Glutamatergic neuron (in vitro differentiated cells): ENCODE measurements around the gene LRRC10B. TPM values are rescaled to one million over a fixed set of nuclear protein-coding genes. Genes with fewer than 3 reads are reported as not detected.

Source experiments
- DNase-seq: peaks from one replicate; pipeline ENCODE4 v3.0.0; 2022
- H3K27ac Mint-ChIP-seq: one replicate; pipeline ENCODE4 v1.8.0; 2020; ENCODE audit warnings: mild to moderate bottlenecking, mixed read lengths, inconsistent platforms; ENCODE audit not compliant: unreplicated experiment
- H3K27me3 Mint-ChIP-seq: one replicate; pipeline ENCODE4 v1.8.0; 2020; ENCODE audit warnings: mild to moderate bottlenecking, moderate library complexity, mixed read lengths, inconsistent platforms; ENCODE audit not compliant: unreplicated experiment
- H3K36me3 Mint-ChIP-seq: one replicate; pipeline ENCODE4 v1.8.0; 2020; ENCODE audit warnings: mild to moderate bottlenecking, mixed read lengths, inconsistent platforms; ENCODE audit not compliant: unreplicated experiment
- H3K4me1 Mint-ChIP-seq: one replicate; pipeline ENCODE4 v1.8.0; 2020; ENCODE audit warnings: mild to moderate bottlenecking, low read depth, mixed read lengths, inconsistent platforms; ENCODE audit not compliant: unreplicated experiment
- H3K4me3 Mint-ChIP-seq: one replicate; pipeline ENCODE4 v1.8.0; 2020; ENCODE audit warnings: mild to moderate bottlenecking, mixed read lengths, inconsistent platforms; ENCODE audit not compliant: unreplicated experiment
- H3K9me3 Mint-ChIP-seq: one replicate; pipeline ENCODE4 v1.8.0; 2020; ENCODE audit warnings: mild to moderate bottlenecking, moderate library complexity, mixed read lengths, inconsistent platforms; ENCODE audit not compliant: unreplicated experiment
- CTCF ChIP-seq: fragments of 200-600 bp; sonication (generic); IDR thresholded peaks from one replicate; pipeline ENCODE4 v1.5.0; 2021; ENCODE audit not compliant: partially characterized antibody, unreplicated experiment
- total RNA-seq: library from RNA; stranded (reverse); fragmentation: NEBNext Ultra II Directional; extraction: Animal tissue kit (Norgen Biotek cat#: 25700); gene quantifications from one replicate; pipeline ENCODE4 v1.2.1, GENCODE V29; 2021; ENCODE audit not compliant: unreplicated experiment

Gene LRRC10B
- total RNA-seq, 1 donor from 2014 or later, result 8.2 TPM

- peak; percentile 65 for DNase-seq
- H3K27me3 Mint-ChIP-seq, result peaks cover 20% of the 10 kb centered on the region
- H3K4me1 Mint-ChIP-seq, result peaks cover 48% of the 10 kb centered on the region
- H3K27ac Mint-ChIP-seq, result peak overlapping the region; percentile 98
- no peak for TF ChIP-seq CTCF
- H3K9me3 Mint-ChIP-seq, result peaks cover 16% of the 10 kb centered on the region
- peak overlapping the region; percentile 87 for H3K4me3 Mint-ChIP-seq
- H3K36me3 Mint-ChIP-seq, result no peaks in the 10 kb centered on the region
Observed at GRCh38 chr11:61553373-61554171, 45.0 kb downstream of the LRRC10B start.

GRCh38 chr11:61554172-61554988, 45.8 kb downstream of the LRRC10B start:
- peaks cover 23% of the 10 kb centered on the region for H3K27me3 Mint-ChIP-seq
- H3K9me3 Mint-ChIP-seq, result peaks cover 16% of the 10 kb centered on the region
- H3K4me1 Mint-ChIP-seq, result peaks cover 46% of the 10 kb centered on the region
- H3K27ac Mint-ChIP-seq, result peak overlapping the region; percentile 98
- DNase-seq, result no peak
- H3K4me3 Mint-ChIP-seq, result peak overlapping the region; percentile 87
- H3K36me3 Mint-ChIP-seq, result no peaks in the 10 kb centered on the region
- no peak for TF ChIP-seq CTCF

GRCh38 chr11:61555051-61555969, 46.8 kb downstream of the LRRC10B start:
- Mint-ChIP-seq H3K4me3 (peak overlapping the region; percentile 87), H3K27me3 (peaks cover 23% of the 10 kb centered on the region), H3K27ac (peak overlapping the region; percentile 79), H3K36me3 (no peaks in the 10 kb centered on the region), H3K4me1 (peaks cover 45% of the 10 kb centered on the region), H3K9me3 (peaks cover 16% of the 10 kb centered on the region)
- TF ChIP-seq CTCF, result peak; percentile 66
- peak; percentile 80 for DNase-seq

- H3K9me3 Mint-ChIP-seq, result peaks cover 17% of the 10 kb centered on the region
- peak overlapping the region; percentile 79 for H3K27ac Mint-ChIP-seq
- H3K4me1 Mint-ChIP-seq, result peaks cover 45% of the 10 kb centered on the region
- no peak for DNase-seq
- no peaks in the 10 kb centered on the region for H3K36me3 Mint-ChIP-seq
- no peak for TF ChIP-seq CTCF
- peak overlapping the region; percentile 79 for H3K4me3 Mint-ChIP-seq
- peaks cover 27% of the 10 kb centered on the region for H3K27me3 Mint-ChIP-seq
Observed at GRCh38 chr11:61555978-61556377, 47.4 kb downstream of the LRRC10B start.
